ENCODE measurements around the gene RHOT2.

The RHOT2 gene
- total RNA-seq = 122 to 144 (median 134) reads per million in 4 donors

- peak; percentile 82 to 94 (median 86) for DNase-seq
Measured at GRCh38 chr16:667780-668518, at the start of gene RHOT2. Gene RHOT2 (plus strand): TSS chr16:668132. CDS start chr16:668200, 68 bp downstream.

DNA sequence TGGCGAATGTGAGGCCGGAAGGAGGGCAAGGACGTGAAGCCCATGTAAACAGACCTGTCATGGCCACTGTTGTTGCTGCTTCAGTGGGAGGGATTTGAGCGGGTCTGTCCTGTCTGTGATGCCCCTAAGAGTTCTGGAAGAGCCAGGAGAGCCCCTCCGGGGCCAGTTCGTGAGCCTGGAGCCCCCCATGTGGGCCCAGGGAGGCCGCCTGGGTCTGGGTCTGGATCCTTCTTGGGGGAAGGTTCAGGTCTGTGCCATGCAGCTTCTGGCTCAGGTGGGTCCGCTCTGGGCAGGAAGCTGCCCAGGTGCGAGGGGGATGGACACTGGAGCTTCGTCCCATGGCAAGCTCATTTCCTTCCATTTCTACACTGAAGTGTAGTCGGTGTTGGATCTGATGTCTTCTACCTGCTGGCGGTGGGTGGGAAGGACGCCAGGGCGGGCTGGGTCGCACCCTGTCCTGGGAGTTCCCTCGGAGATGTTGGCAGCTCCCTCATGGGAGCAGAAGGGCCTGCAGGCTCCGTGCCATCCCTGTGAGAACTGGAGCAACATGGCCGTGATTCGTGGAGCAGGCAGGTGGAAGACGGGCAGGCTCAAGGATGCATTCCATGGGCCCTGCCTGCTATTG is 48.3 kb upstream of the RHOT2 start:
- no peak for DNase-seq

DNA sequence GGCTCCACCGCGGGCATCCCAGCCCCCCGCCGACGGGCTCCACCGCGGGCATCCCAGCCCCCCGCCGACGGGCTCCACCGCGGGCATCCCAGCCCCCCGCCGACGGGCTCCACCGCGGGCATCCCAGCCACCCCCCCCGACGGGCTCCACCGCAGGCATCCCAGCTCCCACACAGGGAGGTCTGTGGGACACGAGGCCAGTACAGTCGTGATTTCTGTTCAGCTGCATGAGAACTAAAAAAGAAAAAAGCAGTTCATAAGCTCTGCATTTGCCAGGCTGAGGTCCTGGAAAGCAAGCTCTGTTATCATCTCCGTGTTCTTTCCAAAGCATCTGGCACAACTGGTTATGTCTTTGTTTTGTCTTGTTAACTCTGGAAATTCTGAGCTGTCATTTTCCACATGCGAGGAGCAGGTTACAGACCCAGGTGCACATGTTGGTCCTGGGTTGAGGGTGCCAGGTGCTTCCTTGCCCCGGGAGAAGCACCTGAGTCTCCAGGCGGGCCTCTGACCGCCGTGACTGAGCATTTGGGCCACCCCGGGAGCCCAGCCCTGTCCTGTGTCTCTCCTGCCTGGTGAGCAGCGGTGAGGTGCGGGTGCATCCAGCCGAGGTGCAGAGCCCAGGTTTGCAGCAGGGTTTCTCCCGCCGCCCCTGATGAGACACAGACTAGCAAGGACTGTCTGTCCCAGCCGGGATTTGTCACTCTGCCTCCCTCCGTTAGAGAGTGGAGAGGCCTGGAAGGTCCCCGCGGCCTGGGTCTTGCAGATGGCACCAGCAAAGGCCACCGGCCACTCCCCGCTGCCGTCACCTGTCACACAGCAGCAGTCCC is 47.0 kb upstream of the RHOT2 start:
- DNase-seq = no peak

DNA sequence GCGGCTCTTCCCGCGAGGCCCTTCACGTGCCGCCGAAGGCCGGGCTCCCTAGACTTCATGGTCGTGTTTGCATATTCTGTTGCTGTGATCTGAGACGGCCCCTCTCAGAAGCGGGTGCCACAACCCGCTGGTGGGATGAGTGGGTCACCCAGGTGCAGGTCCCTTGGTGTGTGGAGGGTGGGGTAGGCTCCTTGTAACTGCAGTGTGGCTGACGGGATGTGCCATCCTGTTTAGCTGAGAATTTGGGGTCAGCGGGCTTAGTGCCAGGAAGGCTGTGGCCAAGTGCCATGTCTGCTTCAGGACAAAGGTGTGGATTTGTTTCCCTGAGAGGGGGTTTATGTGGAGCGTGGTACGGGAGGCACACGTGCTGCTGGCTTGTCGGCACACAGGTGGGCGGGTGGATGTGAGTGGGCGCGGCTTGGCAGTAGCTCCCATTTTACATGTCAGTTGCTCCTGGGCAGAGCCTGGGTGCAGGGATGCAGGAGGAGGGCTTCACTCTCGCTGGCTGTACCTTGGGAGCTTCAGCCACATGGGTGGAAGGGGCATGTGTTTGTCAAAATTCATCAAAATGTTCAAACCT is 46.3 kb upstream of the RHOT2 start:
- no peak for DNase-seq

GRCh38 chr16:622920-623280 is 45.0 kb upstream of the RHOT2 start:
- no peak for DNase-seq

DNA sequence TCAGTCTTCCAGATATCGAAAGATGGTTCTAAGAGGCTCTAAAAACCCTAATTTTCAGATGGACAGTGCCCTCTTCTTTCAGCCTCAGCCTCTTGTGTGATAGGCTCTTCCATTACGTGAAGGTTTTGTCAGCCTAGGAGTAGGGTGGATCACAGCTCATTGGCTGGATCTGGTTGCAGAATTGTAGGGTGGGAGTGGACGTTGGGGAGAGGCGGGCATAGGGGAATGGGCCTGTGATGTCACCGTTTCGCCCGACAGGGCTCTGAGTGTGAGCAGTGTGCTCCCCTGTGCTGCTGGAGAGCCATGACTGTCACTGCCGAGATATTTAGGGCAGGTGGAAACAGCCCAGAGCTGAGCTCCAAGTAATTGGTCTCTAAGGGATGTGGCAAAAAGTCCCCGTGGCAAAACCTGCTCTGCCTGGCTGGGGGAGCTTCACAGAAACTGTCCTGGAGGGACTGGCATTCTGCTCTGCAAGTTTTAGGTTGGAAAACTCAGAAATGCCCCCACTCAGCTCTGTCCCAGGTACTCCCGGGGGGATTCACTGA is 43.3 kb upstream of the RHOT2 start:
- no peak for DNase-seq

GRCh38 chr16:625117-625976 is 42.6 kb upstream of the RHOT2 start:
- DNase-seq = no peak

DNA sequence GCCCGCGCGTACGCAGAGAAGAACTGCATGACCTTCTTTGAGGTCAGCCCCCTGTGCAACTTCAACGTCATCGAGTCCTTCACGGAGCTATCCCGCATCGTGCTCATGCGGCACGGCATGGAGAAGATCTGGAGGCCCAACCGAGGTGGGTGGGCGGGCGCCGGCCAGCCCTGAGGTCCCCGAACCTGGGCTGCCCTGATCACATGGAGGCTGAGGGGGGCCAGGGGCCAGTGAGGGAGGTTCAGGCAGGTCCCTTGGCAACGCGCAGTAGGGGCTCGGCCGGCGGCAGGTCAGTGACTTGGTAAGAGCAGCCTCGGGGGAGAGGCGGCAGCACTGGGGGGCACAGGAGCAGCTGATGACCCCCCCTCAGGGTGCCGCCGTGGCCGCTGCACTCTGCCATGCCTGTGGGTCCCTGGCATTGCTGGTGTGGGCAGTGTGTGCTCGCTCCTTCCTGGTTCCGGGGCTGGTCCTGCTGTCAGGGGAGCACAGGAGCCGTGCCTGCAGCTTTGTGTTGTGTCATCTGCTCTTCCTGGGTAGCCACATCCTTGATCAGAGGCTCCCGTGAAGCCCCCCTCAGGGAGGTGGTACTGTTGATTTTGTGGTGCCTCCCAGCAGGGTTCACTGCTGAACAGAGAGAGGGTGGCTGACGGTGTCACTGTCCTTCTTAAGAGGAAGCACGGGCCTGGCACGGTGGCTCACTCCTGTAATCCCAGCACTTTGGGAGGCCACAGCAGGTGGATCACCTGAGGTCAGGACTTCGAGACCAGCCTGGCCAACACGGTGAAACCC is 41.8 kb upstream of the RHOT2 start:
- no peak for DNase-seq

DNA sequence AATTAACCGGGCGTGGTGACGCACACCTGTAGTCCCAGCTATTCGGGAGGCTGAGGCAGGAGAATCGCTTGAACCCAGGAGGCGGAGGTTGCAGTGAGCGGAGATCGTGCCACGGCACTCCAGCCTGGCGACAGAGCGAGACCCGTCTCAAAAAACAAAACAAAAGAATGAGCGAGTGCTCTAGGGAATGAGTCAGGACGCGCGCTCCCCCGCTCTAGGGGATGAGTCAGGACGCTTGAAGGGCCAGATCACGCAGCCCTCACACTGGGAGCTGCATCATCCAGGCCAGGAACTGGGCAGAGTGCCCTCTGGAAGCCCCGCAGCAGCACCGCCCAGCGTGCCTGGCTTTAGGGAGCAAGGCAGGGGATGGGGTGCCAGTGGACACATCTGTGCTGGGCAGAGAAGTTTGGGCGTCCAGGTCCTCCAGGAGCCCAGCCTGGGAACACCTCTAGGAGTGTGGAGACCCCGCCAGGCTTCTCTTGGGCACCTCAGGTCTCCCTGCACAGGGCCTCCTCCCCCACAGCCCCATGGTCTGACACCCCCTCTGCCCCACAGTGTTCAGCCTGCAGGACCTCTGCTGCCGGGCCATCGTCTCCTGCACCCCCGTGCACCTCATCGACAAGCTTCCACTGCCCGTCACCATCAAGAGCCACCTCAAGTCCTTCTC is 41.0 kb upstream of the RHOT2 start:
- no peak for DNase-seq

DNA sequence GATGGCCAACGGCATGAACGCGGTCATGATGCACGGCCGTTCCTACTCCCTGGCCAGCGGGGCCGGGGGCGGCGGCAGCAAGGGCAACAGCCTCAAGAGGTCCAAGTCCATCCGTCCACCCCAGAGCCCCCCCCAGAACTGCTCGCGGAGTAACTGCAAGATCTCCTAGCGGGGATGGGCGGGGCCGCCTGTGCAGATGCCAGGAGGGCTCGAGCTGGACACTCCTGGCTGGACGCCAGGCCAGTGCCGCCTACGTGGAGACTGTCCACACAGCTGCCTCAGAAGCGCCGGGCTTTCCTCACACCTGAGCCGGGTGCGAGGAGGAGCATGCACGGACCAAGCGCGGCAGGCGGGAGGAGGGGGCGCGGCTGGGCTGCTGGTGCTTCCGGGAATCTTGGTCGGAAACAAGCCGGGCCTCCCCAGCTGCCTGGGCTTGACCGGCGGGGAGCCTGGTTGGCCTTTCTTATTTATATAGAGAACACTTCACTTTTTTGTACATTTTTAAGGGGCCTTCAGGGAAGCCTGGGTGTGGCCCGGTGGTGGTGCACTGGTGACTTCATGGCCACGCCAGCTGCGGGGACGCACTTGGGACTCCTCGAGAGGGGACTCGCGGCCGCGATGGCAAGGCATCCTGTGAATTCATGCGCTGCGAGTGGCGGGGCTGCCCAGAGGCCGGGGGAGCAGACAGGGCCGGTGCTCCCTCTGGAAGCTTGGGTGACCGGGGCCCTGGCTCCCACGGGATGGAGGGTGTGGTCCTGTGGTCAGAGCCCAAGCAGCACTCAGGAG is 40.3 kb upstream of the RHOT2 start:
- DNase-seq = no peak

GRCh38 chr16:628321-629061 is 39.4 kb upstream of the RHOT2 start:
- no peak for DNase-seq

- DNase-seq = no peak
Measured at GRCh38 chr16:629185-629832, 38.6 kb upstream of the RHOT2 start.

- DNase-seq = no peak
Measured at GRCh38 chr16:629833-630248, 38.1 kb upstream of the RHOT2 start.

- DNase-seq = no peak
Measured at GRCh38 chr16:630249-630814, 37.6 kb upstream of the RHOT2 start.

DNA sequence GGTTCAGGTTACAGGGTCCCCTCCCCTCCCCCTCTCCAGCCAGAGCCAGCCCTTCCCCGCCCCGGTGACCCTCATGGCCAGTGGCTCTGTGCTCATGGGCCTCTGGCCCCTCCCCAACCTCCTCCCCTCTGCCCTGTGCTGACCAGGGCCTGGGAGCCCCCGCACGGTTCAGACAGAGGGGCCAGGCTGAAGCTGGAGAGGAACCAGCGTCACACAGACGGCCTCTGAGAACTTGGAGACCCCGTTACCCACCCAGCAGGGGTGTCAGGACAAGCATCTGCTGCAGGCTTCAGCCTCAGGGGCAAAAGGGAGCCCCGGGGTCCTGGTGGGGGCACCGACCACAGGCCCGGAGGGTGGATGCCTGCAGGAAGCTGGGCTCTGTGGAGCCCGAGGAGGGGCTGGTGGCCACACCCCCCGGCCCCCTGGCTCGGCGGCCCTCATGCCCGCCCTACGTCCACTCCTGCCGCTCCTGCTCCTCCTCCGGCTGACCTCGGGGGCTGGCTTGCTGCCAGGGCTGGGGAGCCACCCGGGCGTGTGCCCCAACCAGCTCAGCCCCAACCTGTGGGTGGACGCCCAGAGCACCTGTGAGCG is 37.0 kb upstream of the RHOT2 start, which contains the start of gene WFIKKN1:
TSS of gene WFIKKN1 (plus strand) at position 171 of the 591 bp plus-strand sequence. CDS start at position 440, 269 bp downstream.
- no peak for DNase-seq

- DNase-seq = no peak
Measured at GRCh38 chr16:631808-632358, 36.0 kb upstream of the RHOT2 start.

All from T-helper 1 cell (primary cell).